Stimulated activated CD4-positive, alpha-beta T cell treated with anti-CD3 and anti-CD28 coated beads, Interleukin-2, amount 100 ng/mL, for 48 hours (primary cell): ENCODE measurements around the gene POU2AF1.

Source experiments
- DNase-seq, 2 donors: peaks; one replicate each; pipeline ENCODE4 v3.0.0-alpha.2; 2020

POU2AF1 gene

DNA sequence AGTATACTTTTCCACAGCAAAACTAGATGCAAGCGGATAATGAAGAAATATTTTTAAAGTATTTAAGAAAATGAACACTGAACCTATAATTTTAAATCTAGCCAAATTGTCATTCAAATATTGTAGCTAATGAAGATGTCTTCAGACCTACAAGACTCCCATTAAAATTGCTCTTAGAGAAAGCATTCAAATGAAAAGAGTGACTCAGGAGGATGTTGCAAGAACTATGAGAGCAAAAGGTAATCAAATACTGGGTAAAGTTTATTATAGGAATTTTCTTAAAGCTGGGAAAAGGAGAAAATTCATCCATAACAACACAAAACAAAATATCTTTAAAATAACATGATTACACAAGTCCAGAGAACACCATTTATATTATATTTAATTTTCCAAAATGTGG lies 5.4 kb upstream of the POU2AF1 start:
- DNase-seq: no peak

DNA sequence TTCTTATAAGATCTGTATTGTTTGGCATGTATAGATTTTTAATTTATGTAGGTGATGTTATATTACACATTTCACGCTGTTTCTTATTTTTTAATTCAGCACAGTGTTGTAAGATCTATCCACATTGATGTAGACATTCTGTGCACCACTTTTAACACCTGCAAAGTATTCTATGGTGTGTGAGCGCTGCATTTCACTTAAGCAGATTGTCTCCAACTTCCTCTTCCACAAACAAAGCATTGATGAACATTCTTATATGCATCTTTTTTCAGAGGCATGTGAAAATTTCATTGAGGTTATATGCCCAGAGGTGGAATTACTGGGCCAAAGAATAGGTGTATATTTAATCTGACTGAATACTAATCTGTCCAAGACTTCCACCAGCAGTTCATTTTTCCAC lies 3.4 kb upstream of the POU2AF1 start:
- no peak for DNase-seq

DNA sequence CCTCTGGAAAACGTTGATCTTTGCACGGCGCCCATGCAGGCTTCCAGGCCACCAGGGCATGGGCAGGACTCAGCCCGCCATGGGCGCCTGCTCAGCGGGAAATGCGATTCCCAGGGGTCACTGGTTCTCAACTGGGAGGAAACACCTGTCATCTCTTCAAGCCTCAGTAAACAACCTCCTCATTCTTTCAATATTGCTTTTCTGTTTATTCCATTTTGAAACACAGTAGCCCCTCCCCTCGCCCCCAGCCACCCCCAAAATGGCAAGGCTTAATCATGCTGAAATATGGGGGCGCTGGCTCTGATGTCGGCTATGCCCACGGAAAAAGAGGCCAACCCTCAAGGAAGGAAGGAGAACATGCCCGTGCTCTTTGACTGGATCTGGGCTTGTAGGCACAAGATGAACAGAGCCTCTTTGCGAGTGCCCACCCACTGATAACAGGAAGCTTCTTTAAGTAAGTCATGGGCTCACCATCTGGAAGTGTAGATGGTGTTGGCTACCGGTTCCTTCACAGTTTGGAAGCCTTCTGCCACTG lies 594 bp upstream of the POU2AF1 start:
- no peak for DNase-seq

DNA sequence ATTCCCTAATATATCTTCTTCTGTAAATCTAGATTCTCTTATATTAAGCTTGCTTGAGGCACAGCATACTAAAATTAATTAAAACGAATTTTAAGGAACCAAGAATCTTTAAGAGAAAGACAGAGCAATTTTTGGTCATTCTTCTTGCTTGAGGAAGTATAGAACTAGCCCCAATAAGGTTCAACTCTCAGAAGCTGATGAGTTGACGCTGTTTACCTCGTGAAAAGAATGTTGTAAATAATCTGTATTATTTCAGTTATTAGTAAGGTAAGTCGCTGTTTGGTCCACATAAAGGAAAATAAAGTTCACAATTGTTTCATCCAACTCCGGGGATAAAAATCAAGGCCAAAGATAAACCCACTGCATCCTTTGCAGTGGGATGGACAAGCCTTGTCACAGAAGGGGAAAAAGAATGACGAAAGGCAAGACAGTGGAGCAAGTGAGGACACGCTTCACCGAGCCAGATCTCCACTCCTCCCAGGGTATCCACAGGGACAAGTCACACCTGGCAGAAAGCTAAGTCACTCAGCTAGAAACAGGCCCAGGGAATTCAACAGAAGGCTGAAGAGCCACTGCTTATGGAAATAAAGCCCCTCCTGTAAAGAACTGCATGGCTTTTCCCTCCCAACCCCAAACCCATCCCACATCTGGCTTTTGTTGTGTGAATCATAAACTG lies 752 bp downstream of the POU2AF1 start:
- no peak for DNase-seq

DNA sequence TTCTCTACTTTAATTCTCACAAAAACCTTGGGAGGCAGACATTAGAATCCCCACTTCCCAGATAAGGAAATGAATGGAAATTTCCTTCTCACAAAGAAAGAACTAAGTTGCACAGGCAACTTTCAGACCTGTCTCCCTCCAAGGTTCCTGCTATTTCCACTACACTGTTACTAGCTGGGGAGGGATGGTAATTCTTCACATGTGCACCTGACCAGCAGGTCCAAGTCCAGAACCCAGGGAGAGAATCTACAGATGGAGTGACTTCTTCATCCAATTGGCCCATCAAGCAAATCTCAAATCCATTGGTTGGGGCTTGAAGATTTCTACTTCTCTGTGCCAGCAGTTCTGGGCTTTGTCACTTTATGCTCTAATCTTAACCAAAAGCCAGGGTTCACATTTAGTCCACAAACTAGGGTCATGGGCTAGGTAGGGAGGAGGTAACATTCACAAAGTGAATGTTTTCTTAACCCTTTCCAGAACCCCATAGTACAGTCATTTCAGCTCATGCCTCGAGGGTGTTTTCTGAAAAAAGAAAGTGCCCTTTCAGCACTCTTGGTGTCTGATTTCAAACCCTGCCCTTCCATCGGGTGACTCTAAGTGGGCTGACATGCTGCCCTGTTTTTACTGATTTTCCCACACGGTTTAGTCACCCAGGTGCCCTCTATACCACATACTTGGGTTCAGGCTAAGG lies 2.7 kb downstream of the POU2AF1 start:
- peak; percentile 30 to 42 for DNase-seq

DNA sequence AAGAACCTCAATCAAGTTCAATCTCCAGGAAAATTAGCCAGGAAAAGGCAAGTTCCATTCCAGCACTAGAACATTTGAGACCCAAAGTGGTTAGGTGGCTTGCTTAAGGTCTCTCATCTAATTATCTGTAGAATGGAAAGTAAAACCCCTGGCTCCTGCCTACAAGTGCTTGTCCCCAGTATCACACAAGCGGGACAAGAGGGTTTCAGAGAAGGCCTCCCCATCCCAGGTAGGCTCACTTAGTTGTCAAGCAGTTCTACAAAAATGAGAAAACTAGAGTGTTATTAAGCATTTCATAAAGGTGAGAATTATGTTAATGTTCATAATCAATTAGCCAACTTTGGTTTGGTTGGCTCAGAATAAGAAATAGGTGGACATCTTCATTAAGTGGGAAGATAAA lies 5.5 kb downstream of the POU2AF1 start:
- no peak for DNase-seq

DNA sequence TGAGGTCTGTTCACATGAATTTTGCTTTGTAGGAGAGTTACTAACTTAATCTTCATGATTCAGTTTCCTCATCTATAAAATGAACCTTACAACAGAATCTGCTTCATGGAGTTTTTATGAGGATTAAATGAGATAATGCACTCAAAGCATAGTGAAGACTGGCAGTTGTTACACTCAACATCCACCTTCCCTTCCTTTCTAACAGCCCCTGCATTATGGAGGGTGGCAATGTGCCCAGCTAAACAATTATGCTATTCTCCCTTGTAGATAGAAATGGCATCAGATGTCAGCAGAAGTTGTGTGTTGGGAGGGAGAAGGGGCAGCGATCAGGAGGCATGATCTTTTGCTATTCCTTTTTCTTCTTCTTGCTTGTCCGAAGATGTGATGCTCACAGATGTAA lies 6.5 kb downstream of the POU2AF1 start:
- no peak for DNase-seq

DNA sequence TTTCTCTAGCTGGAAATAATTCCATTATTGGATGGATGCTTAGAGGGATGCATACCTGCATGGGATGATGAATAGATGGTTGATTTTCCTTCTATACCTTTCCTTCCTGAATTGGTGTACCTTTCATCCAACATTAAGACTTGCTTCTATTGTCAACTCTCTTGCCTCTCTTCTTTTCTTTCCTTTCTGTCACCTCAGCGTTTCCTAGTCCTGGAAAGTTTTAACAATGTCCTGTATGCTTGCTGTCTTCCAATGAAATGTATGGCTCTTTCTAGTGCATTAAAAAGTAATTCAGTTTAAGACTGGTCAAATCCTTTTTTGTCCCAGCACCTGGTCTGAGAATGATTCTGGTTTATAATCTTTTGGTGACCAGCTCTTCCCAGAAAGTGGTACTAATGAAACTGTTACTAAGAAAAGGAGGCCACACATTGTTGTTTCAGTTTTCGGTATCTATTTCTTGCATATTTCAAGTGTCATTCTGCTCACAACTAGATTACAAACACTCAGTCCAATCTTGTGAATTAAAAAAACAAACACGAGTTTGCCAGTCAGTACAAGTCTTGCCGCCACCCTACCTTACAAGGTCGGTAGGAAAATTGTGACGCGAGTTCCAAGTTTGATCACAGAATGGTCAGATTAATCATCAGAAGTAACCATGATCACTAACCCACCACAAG lies 8.0 kb downstream of the POU2AF1 start:
- peak; percentile 29 to 32 for DNase-seq

DNA sequence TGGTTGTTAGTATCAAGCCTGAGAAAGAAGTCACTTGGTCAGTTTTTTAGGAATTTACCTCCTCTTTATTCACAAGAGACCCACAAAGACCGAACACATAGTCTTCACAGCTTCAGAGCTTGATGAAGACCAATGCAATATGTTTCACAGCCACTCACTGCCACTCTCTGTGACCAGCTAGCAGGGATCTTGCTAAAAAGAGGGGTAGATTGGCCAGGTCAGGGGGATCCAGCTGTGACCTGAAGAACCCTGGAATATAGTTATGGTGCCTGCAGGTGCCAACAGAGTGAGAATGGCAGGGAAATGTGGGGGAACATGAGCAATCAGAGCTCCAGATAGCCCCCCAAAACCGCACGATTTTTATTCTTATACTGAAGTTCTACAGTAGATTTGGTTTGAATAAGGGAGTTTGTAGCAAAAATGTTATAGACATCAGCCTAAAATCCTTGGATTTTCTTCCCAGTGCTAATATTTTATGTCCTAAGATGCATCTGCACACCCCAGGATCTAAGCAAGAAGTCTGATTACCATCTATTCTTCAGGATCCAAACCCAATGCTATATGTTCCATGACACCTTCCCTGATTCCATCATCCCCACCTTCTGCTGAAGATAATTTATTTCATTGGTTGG lies 8.7 kb downstream of the POU2AF1 start:
- no peak for DNase-seq

DNA sequence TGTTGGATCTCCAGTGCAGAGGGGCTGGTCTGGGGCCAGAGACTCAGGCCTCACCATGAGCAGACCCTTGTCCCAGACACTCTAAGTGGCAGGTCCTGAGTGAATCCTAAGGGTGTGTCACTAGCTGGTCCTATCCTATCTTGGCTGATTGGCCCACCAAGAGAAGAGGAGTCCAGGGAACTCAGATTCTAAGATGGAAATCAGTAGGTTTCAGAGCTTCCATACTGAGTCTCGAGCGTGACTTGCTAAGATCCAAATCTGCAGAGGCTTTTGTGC lies 10.9 kb downstream of the POU2AF1 start:
- no peak for DNase-seq

DNA sequence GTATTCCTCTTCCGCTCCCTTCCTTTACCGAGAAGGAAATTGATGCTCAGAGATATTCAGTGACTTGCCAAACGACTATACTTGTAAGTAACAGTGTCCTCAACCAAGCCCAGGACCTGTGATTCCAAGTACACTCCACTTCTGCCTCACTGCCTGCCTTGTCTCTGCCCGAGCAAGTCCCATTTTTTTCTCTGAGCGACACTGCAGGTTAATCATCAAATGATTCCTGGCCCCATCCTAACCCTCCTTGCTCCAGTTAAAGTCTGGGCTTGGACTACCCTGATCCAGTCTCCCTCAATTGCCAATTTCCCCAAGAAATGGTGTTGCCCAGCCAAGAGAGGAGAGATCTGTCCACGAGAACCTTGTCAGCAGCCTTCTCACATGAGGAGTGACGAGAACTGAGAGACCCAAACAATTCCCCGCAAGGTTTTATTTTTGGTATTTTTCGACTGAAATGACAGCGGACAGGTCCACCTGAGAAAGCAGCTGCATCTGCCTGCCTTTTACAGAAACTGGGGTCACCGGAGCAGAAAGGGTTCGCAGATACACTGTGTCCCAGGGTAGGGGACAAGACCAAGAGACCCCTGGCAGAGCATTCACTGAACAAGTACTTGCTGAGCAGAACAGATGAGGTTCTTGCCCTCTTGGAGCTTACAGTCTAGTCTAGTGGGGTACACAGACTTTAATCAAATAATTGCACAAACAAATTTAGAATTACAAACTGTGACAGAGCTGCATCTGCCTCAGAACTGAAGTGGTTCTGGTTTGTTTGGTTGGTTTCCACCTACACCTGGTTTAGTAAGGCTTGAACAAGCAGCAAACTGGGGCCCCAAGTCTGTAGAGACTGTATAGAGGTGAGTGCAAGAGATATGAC lies 11.4 kb downstream of the POU2AF1 start:
- no peak for DNase-seq

DNA sequence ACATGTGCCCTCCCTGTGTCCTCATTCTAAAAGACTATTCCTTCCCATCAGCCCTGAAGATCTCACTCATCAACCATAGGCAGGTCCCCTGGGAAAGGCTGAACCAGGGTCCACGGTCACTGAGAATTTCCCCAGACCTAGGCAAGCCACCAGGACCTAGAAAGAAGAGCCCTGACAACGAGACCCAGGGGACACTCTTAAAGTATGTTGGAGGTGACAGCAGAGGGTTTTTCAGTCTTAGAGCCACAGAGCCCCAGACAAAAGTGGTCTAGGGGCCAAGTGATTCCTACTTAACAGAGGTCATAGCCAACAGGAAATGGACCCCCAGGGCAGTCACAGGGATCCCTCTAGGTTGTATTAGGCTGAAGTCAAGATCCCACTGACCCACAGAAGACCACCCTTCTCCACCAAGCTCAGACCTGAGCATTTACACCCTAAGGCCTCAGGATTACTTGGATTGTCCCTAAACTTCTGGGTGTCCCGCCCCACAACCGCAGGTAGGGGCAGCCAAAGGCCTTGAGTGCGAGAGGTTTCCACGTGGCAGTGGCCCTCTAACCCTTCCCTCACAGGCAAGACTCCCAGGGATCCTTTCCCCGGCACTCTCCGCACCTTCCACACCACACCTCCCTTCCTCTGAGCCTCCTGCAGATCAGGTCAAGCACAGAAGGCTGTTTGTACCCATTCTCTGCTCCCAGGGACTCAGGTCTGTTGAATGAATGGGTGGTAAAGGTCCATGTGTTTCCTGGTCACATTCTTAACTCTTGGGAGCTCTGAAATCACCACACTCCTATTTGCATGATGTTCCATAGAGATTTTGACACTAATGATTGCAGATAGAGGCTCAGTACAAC lies 12.3 kb downstream of the POU2AF1 start:
- no peak for DNase-seq

DNA sequence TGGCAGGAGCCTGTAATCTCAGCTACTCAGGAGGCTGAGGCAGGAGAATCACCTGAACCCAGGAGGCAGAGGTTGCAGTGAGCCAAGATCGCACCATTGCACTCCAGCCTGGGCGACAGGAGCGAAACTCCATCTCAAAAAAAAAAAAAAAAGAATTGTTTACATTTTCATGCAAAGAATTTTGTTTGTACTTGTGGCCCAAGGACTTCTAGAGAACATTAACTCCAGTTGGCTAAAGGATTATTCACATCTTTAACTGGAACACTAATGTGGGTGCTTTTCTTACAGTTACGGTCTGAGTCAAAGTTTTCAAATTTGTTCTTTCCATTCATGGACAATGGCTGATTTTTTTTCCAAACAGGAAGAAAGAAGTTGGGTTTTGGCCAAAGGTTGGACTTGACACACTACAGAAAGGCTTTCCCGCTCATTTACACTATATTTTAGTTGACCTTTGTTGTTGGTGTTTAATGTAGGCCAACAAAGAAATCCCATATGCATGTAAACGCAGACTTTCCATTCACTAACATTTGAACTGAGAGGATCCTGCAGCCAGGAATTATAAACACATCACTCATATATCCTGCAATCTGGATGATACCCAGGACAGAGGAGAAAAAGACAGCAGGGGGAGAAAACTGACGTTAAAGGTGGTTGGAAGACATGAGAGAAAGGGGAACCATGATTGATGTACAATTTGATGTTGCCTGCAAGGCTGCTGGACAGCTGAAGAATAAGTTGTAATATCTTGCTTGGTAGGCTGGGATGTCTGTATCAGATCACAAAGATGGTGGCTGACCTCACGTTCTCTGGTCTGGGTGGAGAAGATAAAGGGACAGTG lies 13.1 kb downstream of the POU2AF1 start:
- no peak for DNase-seq

DNA sequence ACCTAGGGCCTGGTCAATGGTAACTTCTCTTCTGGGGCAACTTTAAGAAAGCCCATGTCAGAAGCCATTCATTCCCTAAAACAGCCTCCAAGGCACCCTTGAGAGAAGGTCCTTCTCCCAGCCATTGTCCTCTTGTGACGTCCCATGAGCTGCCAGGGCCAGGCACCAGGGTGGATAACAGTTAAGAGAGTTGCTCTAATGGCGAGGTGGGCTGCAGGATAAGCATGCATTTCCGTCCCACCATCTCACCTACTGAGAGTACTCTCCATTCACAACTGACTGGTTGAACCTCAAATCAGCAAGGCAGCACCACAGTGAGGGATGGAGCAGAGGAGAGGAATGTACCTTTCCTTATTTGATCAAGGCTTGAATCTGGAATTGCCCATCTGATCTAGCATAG lies 14.6 kb downstream of the POU2AF1 start:
- no peak for DNase-seq

DNA sequence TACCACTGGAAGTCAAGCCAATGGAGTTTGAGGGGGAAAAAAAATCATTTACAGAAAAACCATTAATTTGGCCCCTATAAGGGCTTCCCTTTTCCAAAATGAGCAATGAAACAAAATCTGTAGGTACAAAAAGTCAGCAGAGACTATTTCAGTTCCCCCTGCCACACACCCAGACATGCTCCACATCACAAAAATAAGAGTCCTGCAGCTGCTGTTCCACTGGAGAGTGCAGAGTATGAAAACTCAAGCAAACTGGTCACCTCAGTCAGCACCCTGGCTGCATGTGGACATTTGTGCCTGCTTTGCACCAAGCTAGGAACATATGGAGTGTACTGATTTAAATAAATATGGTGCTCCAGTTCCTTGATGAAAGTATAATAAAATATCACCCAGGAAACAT lies 15.1 kb downstream of the POU2AF1 start:
- no peak for DNase-seq

DNA sequence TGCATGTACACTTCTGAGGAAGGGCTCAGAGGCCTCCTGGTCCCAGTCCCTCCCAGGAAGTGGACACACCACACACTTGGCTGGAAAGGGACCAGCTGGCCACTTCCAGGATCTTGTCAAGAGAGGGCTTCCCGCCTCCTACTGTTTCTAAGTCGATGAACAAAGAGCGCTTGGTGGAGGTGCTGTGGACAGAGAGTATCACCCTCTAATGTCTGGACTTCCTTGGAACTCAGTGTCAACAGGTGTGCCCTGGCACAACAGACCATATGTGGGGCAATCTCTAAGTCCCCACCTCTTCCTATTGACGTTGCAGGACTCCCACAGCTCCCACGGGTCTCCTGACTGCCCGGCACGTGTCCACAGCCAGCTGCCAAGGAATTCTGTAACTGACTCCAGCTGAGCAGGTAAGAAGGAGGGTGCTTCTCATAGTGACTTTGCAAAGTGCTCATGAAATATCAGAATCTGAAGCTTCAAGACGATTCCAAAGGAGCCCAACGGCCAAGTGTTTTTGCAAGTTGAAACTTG lies 16.1 kb downstream of the POU2AF1 start:
- no peak for DNase-seq

DNA sequence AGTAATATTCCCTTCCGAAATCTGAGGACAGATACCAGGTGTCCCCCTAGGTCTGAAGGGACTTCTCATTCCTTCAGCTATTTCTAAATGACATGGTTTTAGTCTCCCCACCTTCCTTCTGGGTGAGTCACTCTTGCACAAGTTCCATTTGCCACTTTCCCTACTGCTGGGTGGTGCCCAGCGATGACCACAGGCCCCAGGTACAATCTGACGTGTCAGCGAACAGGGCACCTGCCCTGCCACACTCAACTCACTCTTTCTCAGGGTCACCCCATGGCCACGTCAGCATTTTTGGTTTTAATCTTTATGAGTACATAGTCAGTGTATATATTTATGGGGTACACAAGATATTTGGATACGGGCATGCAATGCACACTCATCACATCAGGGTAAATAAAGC lies 17.2 kb downstream of the POU2AF1 start:
- DNase-seq: no peak

DNA sequence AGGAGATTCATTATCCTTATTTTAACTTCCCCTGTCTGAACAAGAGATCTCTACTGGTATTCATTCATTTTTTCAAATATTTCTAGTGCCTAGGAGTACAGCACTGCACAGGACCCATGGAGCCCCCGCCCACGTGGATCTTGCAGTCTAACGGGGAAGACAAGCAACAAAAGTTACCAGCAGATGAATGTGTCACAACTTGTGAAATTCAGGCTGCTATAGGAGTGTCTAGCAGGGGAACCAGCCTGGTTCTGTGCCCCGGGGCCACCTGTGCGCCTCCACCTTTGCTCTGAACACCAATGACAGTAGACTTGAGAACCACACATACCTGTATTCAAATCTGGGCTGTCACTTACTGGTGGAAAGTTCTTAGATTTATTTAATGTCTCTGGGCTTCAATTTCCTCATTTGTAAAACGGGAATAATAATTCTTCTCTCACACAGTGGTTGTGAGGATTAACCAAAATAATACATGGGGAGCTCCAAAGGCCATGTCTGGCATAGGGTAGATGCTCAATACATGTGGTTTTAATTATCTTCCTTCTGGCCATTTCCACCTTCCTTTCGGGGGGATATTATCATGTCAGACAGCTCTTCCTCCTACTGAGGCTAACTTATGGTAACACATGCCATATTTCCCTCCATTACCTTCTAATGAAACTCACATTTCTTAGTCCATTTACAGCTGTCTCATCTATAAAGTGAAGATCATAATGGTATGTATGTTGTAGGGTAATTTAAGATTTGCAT lies 17.8 kb downstream of the POU2AF1 start:
- DNase-seq: no peak

DNA sequence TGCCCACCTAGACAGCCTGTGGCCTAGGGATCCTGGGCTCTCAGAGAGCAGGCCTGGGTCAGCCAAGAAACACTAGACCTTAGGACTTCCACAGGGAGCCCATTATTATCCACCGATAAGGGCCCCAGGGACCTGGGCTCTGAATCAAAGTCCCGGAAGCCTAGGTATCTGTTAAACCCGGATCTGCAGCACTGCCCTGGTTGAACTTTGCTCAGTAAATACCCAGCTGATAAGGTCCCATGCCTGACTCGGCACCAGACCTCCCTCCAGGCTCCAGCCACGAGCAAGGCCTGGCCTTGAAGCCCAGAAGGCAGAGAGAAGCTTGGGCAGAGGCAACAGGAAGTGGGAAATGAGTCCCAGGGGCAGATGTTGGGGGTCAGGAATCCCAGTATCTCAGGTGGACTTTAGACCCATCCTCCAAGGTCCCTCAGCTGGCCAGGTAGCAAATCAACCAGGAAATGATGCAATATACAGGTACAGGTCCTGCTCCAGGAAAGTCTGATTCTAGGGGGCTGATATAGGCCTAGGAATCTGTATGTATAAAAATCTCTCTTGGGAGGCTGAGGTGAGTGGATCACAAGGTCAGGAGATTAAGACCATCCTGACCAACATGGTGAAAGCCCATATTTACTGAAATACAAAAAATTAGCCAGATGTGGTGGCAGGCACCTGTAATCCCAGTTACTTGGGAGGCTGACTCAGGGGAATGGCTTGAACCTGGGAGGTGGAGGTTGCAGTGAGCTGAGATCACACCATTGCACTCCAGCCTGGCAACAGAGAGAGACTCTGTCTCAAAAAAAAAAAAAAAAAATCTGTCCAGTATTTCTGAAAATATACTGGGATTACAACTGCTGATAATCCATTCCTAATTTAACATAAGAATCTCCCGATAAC lies 18.7 kb downstream of the POU2AF1 start:
- DNase-seq: no peak
